Airway epithelial cell (primary cell): ENCODE measurements around the gene GPR4. TPM values are rescaled to one million over a fixed set of nuclear protein-coding genes. Genes with fewer than 3 reads are reported as not detected.

Experiments used
- total RNA-seq: library from RNA; depleted of rRNA; stranded (reverse); fragments of >200 nt; gene quantifications from 2 replicates; pipeline ENCODE4 v1.2.3, GENCODE V29; 2015

GPR4 gene
- total RNA-seq = not detected in 2 replicates

DNA sequence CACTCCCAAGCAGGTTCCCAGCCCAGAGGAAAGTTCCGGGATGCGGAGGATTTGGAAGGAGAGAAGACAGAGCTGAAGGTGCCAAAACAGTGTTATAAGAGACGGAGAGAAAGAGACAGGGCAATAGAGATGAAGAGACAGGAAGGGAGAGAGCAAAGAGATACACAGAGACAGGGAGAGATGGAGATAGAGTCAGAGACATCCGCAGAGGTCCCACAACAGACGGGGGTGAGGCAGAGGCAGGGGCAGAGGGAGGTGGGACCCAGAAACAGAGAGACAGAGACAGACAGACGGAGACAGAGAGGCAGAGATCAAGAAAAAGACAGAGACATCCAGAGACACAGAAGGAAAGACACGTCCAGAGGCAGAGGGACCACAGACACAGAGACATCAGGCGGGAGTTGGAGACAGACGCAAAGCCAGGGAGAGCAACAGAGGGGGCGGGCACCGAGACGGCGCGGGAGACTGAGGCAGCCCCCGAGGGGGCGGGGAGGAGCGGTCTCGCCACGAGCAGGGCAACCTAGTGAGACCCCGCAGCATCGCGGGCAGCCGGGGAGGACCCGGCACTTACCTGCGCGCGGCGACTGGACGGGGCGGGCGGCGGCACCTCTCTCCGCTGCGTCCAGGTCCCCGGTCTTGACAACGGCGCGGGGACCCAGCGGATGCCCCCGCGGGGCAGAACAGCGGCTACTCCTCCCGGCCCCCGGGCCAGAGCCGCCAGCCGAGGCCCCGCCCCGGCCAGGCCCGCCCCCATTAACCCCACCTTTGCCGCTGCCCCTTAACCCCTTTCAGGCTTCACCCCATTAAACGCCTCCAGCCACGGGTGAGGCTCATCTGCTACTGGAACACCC, at the start of gene GPR4:
Gene GPR4 (minus strand): TSS at position 689 of the 851 bp plus-strand sequence. CDS start 10,346 bp downstream, outside the sequence.

GRCh38 chr19:45638930-45639729, 37.1 kb upstream of the GPR4 start, which contains the start of gene EML2:
EML2 (minus strand) TSS chr19:45639397; CDS start chr19:45639376, 21 bp downstream.

GRCh38 chr19:45584332-45585157, 17.5 kb downstream of the GPR4 start, which contains the start of gene OPA3:
OPA3 (minus strand) TSS chr19:45584802; CDS start chr19:45584764, 38 bp downstream.

Other genes with a start within 250 kb of the GPR4 start
- gene ERCC2, start 231.6 kb downstream of the GPR4 start, total RNA-seq = 22.2 and 24.0 TPM in 2 replicates
- 64.0 and 90.9 TPM in 2 replicates for gene PPP1R13L, start 197.1 kb downstream of the GPR4 start, total RNA-seq
- gene POLR1G, start 195.6 kb downstream of the GPR4 start, total RNA-seq = 14.9 and 15.9 TPM in 2 replicates
- 116 and 129 TPM in 2 replicates for gene ERCC1, start 178.3 kb downstream of the GPR4 start, total RNA-seq
- 17.5 and 19.0 TPM in 2 replicates for gene FOSB, start 134.2 kb downstream of the GPR4 start, total RNA-seq
- gene RTN2, start 105.2 kb downstream of the GPR4 start, total RNA-seq = 7.1 and 10.5 TPM in 2 replicates
- gene PPM1N, start 103.8 kb downstream of the GPR4 start, total RNA-seq = 3.0 and 3.9 TPM in 2 replicates
- gene VASP, start 94.7 kb downstream of the GPR4 start, total RNA-seq = 130 and 137 TPM in 2 replicates
- 11.7 and 13.1 TPM in 2 replicates for gene OPA3, start 17.4 kb downstream of the GPR4 start, total RNA-seq
- 54.8 and 64.7 TPM in 2 replicates for gene EML2, start 37.2 kb upstream of the GPR4 start, total RNA-seq
- gene GIPR, start 66.0 kb upstream of the GPR4 start, total RNA-seq = 1.2 and 3.7 TPM in 2 replicates
- gene SNRPD2, start 89.7 kb upstream of the GPR4 start, total RNA-seq = 333 and 378 TPM in 2 replicates
- gene QPCTL, start 90.5 kb upstream of the GPR4 start, total RNA-seq = 22.2 and 27.9 TPM in 2 replicates
- gene FBXO46, start 128.7 kb upstream of the GPR4 start, total RNA-seq = 15.8 and 19.8 TPM in 2 replicates
- gene MEIOSIN, start 131.2 kb upstream of the GPR4 start, total RNA-seq = not detected in 2 replicates
- gene SIX5, start 167.0 kb upstream of the GPR4 start, total RNA-seq = 10.5 and 11.7 TPM in 2 replicates
- 5.2 and 6.8 TPM in 2 replicates for gene DMPK, start 180.3 kb upstream of the GPR4 start, total RNA-seq
- gene DMWD, start 190.6 kb upstream of the GPR4 start, total RNA-seq = 20.0 and 24.5 TPM in 2 replicates
- gene RSPH6A, start 213.1 kb upstream of the GPR4 start, total RNA-seq = not detected in 2 replicates